GM19099 (cell line): ENCODE measurements around the gene IL15RA.

Experiments
- POLR2A ChIP-seq: IDR thresholded peaks from 3 replicates; pipeline ENCODE4 v1.6.1; 2011; ENCODE audit warnings: low read depth; ENCODE audit not compliant: insufficient read length; ENCODE audit errors: extremely low read depth

The IL15RA gene

GRCh38 chr10:5981529-5981928 is 4.2 kb upstream of the IL15RA start:
- TF ChIP-seq POLR2A = no peak

GRCh38 chr10:5978230-5978489 is 817 bp upstream of the IL15RA start:
- no peak for TF ChIP-seq POLR2A

- TF ChIP-seq POLR2A = no peak
These were observed 552 bp downstream of the IL15RA start for GRCh38 chr10:5976512-5977470.

GRCh38 chr10:5975641-5976473 is 1.5 kb downstream of the IL15RA start:
- peak; percentile 33 for TF ChIP-seq POLR2A

GRCh38 chr10:5973069-5973468 is 4.3 kb downstream of the IL15RA start:
- no peak for TF ChIP-seq POLR2A

- TF ChIP-seq POLR2A = no peak
These were observed 5.5 kb downstream of the IL15RA start for GRCh38 chr10:5971886-5972285.

- no peak for TF ChIP-seq POLR2A
These were observed 6.0 kb downstream of the IL15RA start for GRCh38 chr10:5971315-5971832.

- TF ChIP-seq POLR2A = no peak
These were observed 6.8 kb downstream of the IL15RA start for GRCh38 chr10:5970527-5970926.

GRCh38 chr10:5970066-5970465 is 7.3 kb downstream of the IL15RA start:
- TF ChIP-seq POLR2A = no peak

GRCh38 chr10:5968681-5969453 is 8.5 kb downstream of the IL15RA start:
- no peak for TF ChIP-seq POLR2A

GRCh38 chr10:5968037-5968680 is 9.2 kb downstream of the IL15RA start:
- no peak for TF ChIP-seq POLR2A

GRCh38 chr10:5965266-5965665 is 12.1 kb downstream of the IL15RA start:
- TF ChIP-seq POLR2A = no peak

- TF ChIP-seq POLR2A = no peak
These were observed 12.6 kb downstream of the IL15RA start for GRCh38 chr10:5964736-5965135.

- TF ChIP-seq POLR2A = no peak
These were observed 13.8 kb downstream of the IL15RA start for GRCh38 chr10:5963591-5963990.

- no peak for TF ChIP-seq POLR2A
These were observed 14.3 kb downstream of the IL15RA start for GRCh38 chr10:5963071-5963470.

- TF ChIP-seq POLR2A = no peak
These were observed 15.8 kb downstream of the IL15RA start for GRCh38 chr10:5961405-5962100.
